Colonic mucosa (tissue), 4 donors: ENCODE measurements around the gene FYB1. TPM values are rescaled to one million over a fixed set of nuclear protein-coding genes. Genes with fewer than 3 reads are reported as not detected.

ENCODE experiments used
- DNase-seq: peaks from one replicate; pipeline ENCODE4 v3.0.0-alpha.2; 2020
- H3K27ac ChIP-seq: fragments of 200-600 bp; one replicate; pipeline ENCODE4 v1.8.0; 2021
- H3K27me3 ChIP-seq: fragments of 200-600 bp; one replicate; pipeline ENCODE4 v1.8.0; 2021
- H3K36me3 ChIP-seq: fragments of 200-600 bp; one replicate; pipeline ENCODE4 v1.8.0; 2021
- H3K4me1 ChIP-seq: fragments of 200-600 bp; one replicate; pipeline ENCODE4 v1.8.0; 2021; ENCODE audit warnings: mild to moderate bottlenecking
- H3K4me3 ChIP-seq: fragments of 200-600 bp; one replicate; pipeline ENCODE4 v1.8.0; 2021
- H3K9ac ChIP-seq, 2 donors: one replicate each; pipeline ENCODE4 v1.7.0; 2013; ENCODE audit warnings: control low read depth in 2 of 2, low read depth in 2 of 2, low read length in 2 of 2
- H3K9me3 ChIP-seq: fragments of 200-600 bp; one replicate; pipeline ENCODE4 v1.8.0; 2021
- intact Hi-C: fragments of 100-400 bp; cut with DNase I; formaldehyde crosslinking; loops from one replicate; pipeline ENCODE4 v1.14.1; 2022
- total RNA-seq, 2 donors: library from RNA; stranded (reverse); fragmentation: NEBNext Ultra II Directional in 1 of 2; extraction: Animal tissue kit (Norgen Biotek cat#: 25700) in 1 of 2; gene quantifications; one replicate each; pipeline ENCODE4 v1.2.1, GENCODE V29; 2021
- TF ChIP-seq, protein P1 (sequence below): fragments of 200-600 bp; IDR thresholded peaks from one replicate; pipeline ENCODE4 v1.8.0; 2022; ENCODE audit warnings: antibody characterized with exemption, mild to moderate bottlenecking
- donor health status: healthy.
- donor health status: DM: no; HTN: no; CAD: no.
- donor health status: DM: no; HTN: no; CAD: no.

Gene FYB1
- total RNA-seq, 2 donors from 2014 or later: 6.1 to 8.6 TPM

- no peak for DNase-seq
- Histone ChIP-seq H3K9me3 (no peaks in the 10 kb centered on the region), H3K27ac (peak overlapping the region; percentile 43), H3K4me1 (no peaks in the 10 kb centered on the region), H3K4me3 (no peak overlapping the region), H3K27me3 (no peaks in the 10 kb centered on the region), H3K9ac (no peak overlapping the region), H3K36me3 (no peaks in the 10 kb centered on the region)
- TF ChIP-seq, protein P1, sequence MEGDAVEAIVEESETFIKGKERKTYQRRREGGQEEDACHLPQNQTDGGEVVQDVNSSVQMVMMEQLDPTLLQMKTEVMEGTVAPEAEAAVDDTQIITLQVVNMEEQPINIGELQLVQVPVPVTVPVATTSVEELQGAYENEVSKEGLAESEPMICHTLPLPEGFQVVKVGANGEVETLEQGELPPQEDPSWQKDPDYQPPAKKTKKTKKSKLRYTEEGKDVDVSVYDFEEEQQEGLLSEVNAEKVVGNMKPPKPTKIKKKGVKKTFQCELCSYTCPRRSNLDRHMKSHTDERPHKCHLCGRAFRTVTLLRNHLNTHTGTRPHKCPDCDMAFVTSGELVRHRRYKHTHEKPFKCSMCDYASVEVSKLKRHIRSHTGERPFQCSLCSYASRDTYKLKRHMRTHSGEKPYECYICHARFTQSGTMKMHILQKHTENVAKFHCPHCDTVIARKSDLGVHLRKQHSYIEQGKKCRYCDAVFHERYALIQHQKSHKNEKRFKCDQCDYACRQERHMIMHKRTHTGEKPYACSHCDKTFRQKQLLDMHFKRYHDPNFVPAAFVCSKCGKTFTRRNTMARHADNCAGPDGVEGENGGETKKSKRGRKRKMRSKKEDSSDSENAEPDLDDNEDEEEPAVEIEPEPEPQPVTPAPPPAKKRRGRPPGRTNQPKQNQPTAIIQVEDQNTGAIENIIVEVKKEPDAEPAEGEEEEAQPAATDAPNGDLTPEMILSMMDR: no peak
- intact Hi-C loops: no loop called here
Measured at GRCh38 chr5:39203275-39203922, 16.0 kb downstream of the FYB1 start.

GRCh38 chr5:39202597-39203274 is 16.6 kb downstream of the FYB1 start:
- TF ChIP-seq, protein P1: no peak
- Histone ChIP-seq H3K36me3 (no peaks in the 10 kb centered on the region), H3K4me3 (peak overlapping the region; percentile 4), H3K4me1 (no peaks in the 10 kb centered on the region), H3K9ac (peak overlapping the region in 1 of 2 donors; percentile 43), H3K27me3 (no peaks in the 10 kb centered on the region), H3K9me3 (no peaks in the 10 kb centered on the region), H3K27ac (peak overlapping the region; percentile 43)
- intact Hi-C loops: no loop called here
- DNase-seq: no peak

DNA sequence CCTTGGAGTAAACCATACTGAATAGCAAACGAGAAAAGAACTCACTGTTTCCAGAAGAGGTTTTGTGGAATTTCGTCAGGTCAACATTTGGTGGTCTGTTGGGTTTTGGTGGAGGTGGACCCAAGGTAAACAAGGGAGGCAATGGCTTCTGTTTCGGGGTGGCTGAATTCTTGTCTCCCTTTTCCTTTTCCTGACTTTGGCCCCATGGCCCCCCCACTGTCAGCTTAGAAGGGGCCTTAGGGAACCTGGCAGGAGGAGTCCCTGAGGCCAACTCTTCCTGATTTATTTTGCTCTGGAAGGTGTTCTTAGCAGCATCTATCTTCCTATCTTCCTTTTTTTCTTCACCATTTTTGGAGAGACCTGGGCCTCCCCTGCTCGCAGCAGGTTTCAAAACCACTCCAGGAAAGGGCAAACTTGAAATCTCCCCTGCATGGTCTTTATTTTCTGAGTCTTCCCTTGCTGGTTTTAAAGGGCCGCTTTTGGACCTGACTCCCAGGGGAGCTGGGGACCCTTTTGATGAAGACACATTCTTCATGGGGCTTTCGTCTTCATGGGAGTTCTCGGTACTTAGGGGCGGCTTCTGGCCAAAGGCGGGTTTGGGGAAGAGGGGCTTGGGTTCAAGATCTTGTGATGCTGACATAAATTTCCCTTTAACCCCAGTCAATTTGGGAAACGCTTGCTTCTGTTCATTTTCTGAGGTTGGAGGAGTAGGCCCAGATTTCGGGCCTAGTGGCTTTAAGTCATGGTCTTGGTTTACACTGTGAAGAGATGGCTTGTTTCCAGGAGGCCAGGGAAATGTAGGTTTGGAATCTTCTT is 17.4 kb downstream of the FYB1 start:
- H3K9ac ChIP-seq: peak overlapping the region in 1 of 2 donors; percentile 43
- H3K4me1 ChIP-seq: no peaks in the 10 kb centered on the region
- H3K36me3 ChIP-seq: no peaks in the 10 kb centered on the region
- H3K9me3 ChIP-seq: no peaks in the 10 kb centered on the region
- no peak for DNase-seq
- peak overlapping the region; percentile 4 for H3K4me3 ChIP-seq
- TF ChIP-seq, protein P1: no peak
- peak overlapping the region; percentile 43 for H3K27ac ChIP-seq
- intact Hi-C loops: no loop called here
- no peaks in the 10 kb centered on the region for H3K27me3 ChIP-seq

- H3K4me3 ChIP-seq: peak overlapping the region; percentile 4
- no peak for DNase-seq
- TF ChIP-seq, protein P1: no peak
- no peaks in the 10 kb centered on the region for H3K27me3 ChIP-seq
- H3K9me3 ChIP-seq: no peaks in the 10 kb centered on the region
- peak overlapping the region; percentile 43 for H3K27ac ChIP-seq
- intact Hi-C loops: no loop called here
- H3K4me1 ChIP-seq: no peaks in the 10 kb centered on the region
- H3K9ac ChIP-seq: peak overlapping the region; percentile 8 to 29
- no peaks in the 10 kb centered on the region for H3K36me3 ChIP-seq
Measured at GRCh38 chr5:39201160-39201780, 18.1 kb downstream of the FYB1 start.

DNA sequence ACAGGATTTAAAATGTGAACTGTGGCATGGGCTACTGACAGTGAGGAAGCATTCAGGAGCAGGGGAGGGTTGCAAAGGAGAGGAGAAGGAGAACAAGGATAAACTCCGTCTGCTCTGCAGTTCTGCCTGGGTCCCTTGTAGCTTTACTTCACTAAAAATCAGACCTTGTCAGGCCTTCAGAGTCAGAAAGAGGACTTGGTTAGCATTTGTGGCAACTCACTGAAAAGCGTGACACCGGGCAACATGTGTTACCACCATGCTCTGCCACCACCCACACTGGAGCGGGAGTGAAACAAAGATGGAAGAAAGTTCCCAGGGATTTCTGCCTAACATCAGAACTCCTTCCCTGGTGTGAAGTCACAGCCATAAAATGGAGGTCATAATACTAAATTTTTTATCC is 19.3 kb downstream of the FYB1 start:
- Histone ChIP-seq H3K36me3 (no peaks in the 10 kb centered on the region), H3K27me3 (no peaks in the 10 kb centered on the region), H3K9ac (no peak overlapping the region), H3K4me1 (no peaks in the 10 kb centered on the region), H3K4me3 (no peak overlapping the region), H3K9me3 (no peaks in the 10 kb centered on the region), H3K27ac (peak overlapping the region; percentile 43)
- intact Hi-C loops: no loop called here
- DNase-seq: no peak
- TF ChIP-seq, protein P1: no peak
